ENCODE data around the gene SHISAL1.

- no peak for TF ChIP-seq CTCF (IDR thresholded peaks at IDR 0.05)
- no peak for TF ChIP-seq ZFX (IDR thresholded peaks at IDR 0.05; ENCODE audit: borderline replicate concordance)
These were observed 41.5 kb upstream of the SHISAL1 start for GRCh38 chr22:44354288-44354687.

Measured in 22Rv1 (cell line).